Loucy (cell line): ENCODE results near the gene FOXL3.

Source experiments
- EZH2phosphoT487 ChIP-seq: fragments of 200-600 bp; IDR thresholded peaks from 2 replicates; pipeline ENCODE4 v1.6.1; 2018; ENCODE audit warnings: antibody characterized with exemption, mild to moderate bottlenecking, moderate library complexity, borderline replicate concordance
- TF ChIP-seq, protein P1 (sequence below): fragments of 200-600 bp; sonication (generic); conservative IDR thresholded peaks from 2 replicates; pipeline ENCODE4 v1.5.1; 2014; ENCODE audit warnings: mild to moderate bottlenecking, antibody characterized with exemption, low read length

DNA sequence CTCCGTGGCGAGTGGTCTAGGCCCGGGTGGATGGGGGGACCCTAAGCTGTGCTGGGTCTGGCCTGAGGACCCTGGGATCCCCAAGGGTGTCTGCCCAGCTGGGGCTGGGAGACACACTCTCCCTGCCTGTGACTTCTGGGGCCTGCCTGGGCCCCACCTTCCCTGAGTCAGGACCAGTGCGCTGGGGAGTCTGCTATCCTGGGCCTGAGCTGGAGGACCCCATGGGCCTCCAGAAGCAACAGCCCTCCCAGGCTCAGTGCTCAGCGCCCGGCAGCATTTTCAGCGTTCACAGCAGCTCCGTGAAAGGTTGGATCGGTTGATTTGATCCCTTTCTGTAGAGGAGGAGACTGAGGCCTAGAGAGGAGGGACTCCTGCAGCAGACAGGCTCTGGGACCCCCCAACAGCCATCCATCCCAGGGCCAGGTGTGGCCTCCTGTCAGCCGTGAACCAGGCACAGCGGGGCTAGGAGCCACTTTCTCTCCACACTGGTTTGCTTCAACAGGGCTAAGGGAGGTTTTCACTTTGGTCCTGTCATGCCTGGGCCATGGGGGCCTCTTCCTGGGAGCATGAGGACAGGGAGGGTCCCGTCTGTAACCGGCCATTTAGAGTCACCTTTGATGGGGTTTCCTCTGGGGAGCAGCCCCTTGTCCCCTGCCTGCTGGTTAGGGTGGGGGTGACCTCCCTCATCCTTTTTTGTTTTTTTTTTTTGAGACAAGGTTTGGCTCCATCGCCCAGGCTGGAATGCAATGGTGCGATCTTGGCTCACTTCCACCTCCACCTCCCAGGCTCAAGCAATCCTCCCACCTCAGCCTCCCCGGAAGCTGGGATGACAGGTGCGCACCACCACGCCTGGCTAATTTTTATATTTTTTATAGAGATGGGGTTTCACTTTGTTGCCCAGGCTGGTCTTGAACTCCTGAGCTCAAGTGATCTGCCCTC, 12.4 kb downstream of the FOXL3 start:
- TF ChIP-seq, protein P1, sequence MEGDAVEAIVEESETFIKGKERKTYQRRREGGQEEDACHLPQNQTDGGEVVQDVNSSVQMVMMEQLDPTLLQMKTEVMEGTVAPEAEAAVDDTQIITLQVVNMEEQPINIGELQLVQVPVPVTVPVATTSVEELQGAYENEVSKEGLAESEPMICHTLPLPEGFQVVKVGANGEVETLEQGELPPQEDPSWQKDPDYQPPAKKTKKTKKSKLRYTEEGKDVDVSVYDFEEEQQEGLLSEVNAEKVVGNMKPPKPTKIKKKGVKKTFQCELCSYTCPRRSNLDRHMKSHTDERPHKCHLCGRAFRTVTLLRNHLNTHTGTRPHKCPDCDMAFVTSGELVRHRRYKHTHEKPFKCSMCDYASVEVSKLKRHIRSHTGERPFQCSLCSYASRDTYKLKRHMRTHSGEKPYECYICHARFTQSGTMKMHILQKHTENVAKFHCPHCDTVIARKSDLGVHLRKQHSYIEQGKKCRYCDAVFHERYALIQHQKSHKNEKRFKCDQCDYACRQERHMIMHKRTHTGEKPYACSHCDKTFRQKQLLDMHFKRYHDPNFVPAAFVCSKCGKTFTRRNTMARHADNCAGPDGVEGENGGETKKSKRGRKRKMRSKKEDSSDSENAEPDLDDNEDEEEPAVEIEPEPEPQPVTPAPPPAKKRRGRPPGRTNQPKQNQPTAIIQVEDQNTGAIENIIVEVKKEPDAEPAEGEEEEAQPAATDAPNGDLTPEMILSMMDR = no peak
- no peak for TF ChIP-seq EZH2phosphoT487
